Adipose tissue (tissue), 3 donors: ENCODE measurements around the gene FAM72A. TPM values are rescaled to one million over a fixed set of nuclear protein-coding genes. Genes with fewer than 3 reads are reported as not detected.
"Not testable (repeated sequence)": the region's sequence is repeated elsewhere in the genome, so short reads cannot be mapped to it uniquely, and the experiment has no call there.

Experiments used
- H3K27ac ChIP-seq: one replicate; pipeline ENCODE4 v1.5.1; 2013; ENCODE audit warnings: low read depth, low read length
- WGBS, 3 donors: extraction: QIAGEN DNeasy Blood & Tissue Kit; methylation state at CpG; one replicate each; pipeline ENCODE4 v1.1.7; 2013; 5-methylcytosine and 5-hydroxymethylcytosine counted together
- polyA plus RNA-seq, 3 donors: library from polyadenylated mRNA; stranded (reverse); fragments of 200-250 nt; gene quantifications; one replicate each; pipeline ENCODE4 v1.2.3, GENCODE V29; 2013
- donor health status: healthy with polysubstance abuse.
- donor health status: Bipolar disorder and iron deficiency.
- donor health status: healthy.

The FAM72A gene
- polyA plus RNA-seq, 3 donors: 0.54 to 5.3 (median 2.3) TPM

DNA sequence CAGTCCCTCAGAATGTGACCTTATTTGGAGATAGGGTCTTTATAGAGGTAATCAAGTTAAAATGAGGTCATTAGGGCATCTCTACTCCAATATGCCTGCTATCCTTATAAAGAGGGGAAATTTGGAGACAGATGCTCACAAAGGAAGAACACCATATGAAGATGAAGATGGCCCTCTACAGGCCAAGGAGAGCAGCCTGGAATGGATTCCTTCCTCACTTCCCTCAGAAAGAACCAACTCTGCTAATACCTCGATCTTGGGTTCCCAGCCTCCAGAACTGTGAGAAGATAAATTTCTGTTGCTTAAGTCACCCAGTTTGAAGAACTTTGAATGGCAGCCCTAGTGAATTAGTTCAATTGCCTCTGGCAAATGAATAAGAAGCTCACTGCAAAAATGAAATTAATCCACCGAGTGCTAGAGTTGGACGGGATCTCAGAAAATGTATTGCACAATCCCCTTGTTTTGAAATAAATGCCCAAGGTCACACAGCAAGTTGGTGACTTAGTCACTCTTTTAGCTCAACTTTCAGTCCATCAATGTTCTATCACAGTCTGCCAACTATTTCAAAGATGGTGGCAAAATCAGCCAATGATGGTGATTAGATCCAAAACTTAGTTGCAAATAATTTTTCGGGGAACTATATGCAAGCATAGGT lies 27.1 kb downstream of the FAM72A start:
- WGBS, 3 donors: 27 to 63% (median 54%) methylated on average over 1 of the region's 4 CpGs
- H3K27ac ChIP-seq: not testable (repeated sequence)

GRCh38 chr1:206174182-206174868 lies 28.3 kb downstream of the FAM72A start:
- WGBS, 3 donors: 41 to 61% (median 58%) methylated on average over 6 to 7 of the region's 7 CpGs

GRCh38 chr1:206173110-206173719 lies 29.4 kb downstream of the FAM72A start:
- 100% methylated on average over 1 of the region's 2 CpGs for WGBS, 3 donors
- not testable (repeated sequence) for H3K27ac ChIP-seq

More at GRCh38 chr1:206174182-206174868, 28.3 kb downstream of the FAM72A start:
- not testable (repeated sequence) for H3K27ac ChIP-seq

DNA sequence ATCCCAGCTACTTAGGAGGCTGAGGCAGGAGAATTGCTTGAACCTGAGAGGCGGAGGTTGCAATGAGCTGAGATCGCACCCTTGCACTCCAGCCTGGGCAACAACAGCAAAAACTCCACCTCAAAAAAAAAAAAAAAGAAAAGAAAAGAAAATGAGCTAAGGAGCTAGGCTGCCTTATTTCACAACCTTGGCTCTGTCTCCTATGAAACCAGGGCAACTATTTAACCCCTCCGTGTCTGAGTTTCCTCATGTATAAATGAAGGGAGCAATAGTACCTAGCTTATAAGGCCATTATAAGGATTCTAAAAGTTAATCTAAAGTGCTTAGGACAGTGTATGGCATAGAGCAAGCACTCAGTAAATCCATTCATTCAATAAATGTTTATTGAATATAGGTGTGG lies 32.8 kb downstream of the FAM72A start:
- 36 to 59% (median 52%) methylated on average over 1 to 2 of the region's 3 CpGs for WGBS, 3 donors
- not testable (repeated sequence) for H3K27ac ChIP-seq

- WGBS, 3 donors: 21 to 37% (median 27%) methylated on average over 4 of the region's 10 CpGs
- H3K27ac ChIP-seq: not testable (repeated sequence)
Observed at GRCh38 chr1:206167350-206168029, 35.1 kb downstream of the FAM72A start.

GRCh38 chr1:206145771-206146290 lies 56.8 kb downstream of the FAM72A start:
- WGBS, 3 donors: 72 to 81% (median 73%) methylated on average over 3 of the region's 3 CpGs
- H3K27ac ChIP-seq: no peak overlapping the region

DNA sequence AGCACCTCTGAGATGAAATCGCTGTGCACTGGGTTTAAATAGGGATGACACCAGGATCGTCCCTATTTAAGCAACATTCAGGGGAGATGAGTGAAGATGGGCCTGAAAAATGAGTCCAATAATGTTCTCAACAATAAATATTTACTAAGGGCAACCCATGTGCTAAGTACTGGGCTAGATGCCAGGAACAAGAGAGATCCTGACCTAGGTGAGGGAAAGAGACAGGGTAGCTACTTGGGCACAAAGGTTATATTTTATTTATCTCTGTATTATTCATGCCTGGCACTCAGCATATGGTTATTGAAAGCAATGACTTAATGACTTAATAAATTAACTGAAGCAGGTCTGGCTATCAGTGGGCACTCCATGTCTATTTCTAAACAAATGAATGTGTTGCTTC lies 58.0 kb downstream of the FAM72A start:
- no peak overlapping the region for H3K27ac ChIP-seq
- WGBS, 3 donors: 66 to 81% (median 76%) methylated on average over 2 of the region's 2 CpGs

DNA sequence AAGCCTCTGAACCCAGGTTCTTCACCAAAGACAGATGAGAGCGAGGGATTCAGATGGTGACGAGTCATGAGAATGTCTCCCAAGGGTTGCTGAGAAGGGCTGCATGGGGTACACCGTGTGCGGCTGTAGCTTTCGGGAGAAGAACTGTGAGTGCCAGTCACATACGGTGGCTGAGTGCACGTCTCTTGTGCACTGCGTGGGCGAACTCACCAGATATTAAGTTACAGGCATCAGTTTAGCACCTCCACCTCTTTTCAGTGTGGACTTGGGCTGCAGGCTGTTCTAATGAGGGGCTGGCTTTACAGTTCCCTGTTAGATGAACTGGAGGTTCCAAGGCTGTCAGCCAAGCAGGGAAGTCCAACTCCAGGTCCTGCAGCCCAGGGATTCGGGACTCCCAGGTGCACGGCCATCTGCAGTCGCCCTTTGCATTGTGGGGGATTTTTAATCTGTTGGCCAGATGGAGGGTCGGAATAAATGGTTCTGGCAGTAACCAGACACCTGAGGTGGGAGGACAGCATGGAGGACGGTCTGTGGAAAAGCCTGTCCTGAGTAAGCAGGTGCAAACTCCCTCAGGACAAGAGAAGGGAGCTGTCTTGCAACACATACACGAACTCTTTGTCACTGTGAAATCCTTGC lies 59.0 kb downstream of the FAM72A start:
- WGBS, 3 donors: 86 to 93% (median 86%) methylated on average over 15 of the region's 15 CpGs
- H3K27ac ChIP-seq: no peak overlapping the region

- WGBS, 3 donors: 58 to 70% (median 61%) methylated on average over 2 of the region's 2 CpGs
- H3K27ac ChIP-seq: no peak overlapping the region
Observed at GRCh38 chr1:206142770-206143169, 59.9 kb downstream of the FAM72A start.

DNA sequence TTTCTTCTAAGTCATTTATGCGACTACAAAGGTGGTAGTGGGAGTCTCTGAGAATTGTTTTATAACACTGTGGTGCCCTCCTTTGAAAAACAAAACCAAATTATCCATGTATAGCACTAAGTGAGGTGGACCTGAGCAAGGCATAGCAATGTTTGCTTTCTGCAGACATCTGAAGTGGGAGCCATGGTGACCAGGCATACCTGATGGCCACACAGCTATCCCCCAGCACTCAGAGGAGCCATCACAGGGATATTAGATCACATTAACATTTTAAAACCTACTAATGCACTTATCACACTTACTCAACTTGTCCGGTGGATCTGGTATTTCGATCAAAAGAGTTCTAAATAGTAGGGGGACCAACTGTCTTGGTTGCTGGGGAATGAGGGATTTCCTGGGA lies 60.6 kb downstream of the FAM72A start:
- 80 to 94% (median 89%) methylated on average over 3 of the region's 3 CpGs for WGBS, 3 donors
- H3K27ac ChIP-seq: no peak overlapping the region

- no peak overlapping the region for H3K27ac ChIP-seq
- 23 to 49% (median 39%) methylated on average over 2 of the region's 2 CpGs for WGBS, 3 donors
Observed at GRCh38 chr1:206136241-206136640, 66.4 kb downstream of the FAM72A start.

Other genes with a start within 250 kb of the FAM72A start
- gene RAB7B, start 199.4 kb downstream of the FAM72A start, polyA plus RNA-seq: 1 to 10 TPM in 2 of 3 donors, under 1 TPM in 1; 0.54 to 6.4 (median 5.5) TPM
- 10 to 100 TPM in 1 of 3 donors, 1 to 10 TPM in 1, under 1 TPM in 1; 0.54 to 33.9 (median 9.2) TPM for gene CTSE, start 178.9 kb downstream of the FAM72A start, polyA plus RNA-seq
- gene RHEX, start 149.7 kb downstream of the FAM72A start, polyA plus RNA-seq: 1 to 10 TPM in 1 of 3 donors, under 1 TPM in 2; 0.74 to 1.5 (median 0.79) TPM
- gene AVPR1B, start 85.5 kb downstream of the FAM72A start, polyA plus RNA-seq: under 1 TPM in 1 of 3 donors, not detected in 2; 0.14 TPM
- gene SRGAP2, start 702 bp upstream of the FAM72A start, polyA plus RNA-seq: 10 to 100 TPM in 2 of 3 donors, 1 to 10 TPM in 1; 5.6 to 25.4 (median 16.3) TPM